ENCODE measurements around the gene USH2A.

- TF ChIP-seq POLR2A (IDR thresholded peaks at IDR 0.05) (no peak), CTCF (IDR thresholded peaks at IDR 0.05) (no peak)
These were observed 797.3 kb downstream of the USH2A start for GRCh38 chr1:215625949-215626348.

Data from breast epithelium (tissue), 3 donors.